Measurements from ENCODE around the gene FAM240B.

Gene FAM240B

GRCh38 chr9:38747067-38747466 is 27.1 kb upstream of the FAM240B start:
- TF ChIP-seq CTCF (IDR thresholded peaks at IDR 0.05; ENCODE audit: insufficient read depth, missing control alignments), result no peak
- DNase-seq (ENCODE audit: insufficient read length, low spot score) (no peak), FAIRE-seq (no peak)

GRCh38 chr9:38746303-38746702 is 26.4 kb upstream of the FAM240B start:
- no peak for FAIRE-seq
- TF ChIP-seq CTCF (IDR thresholded peaks at IDR 0.05; ENCODE audit: insufficient read depth, missing control alignments), result no peak

GRCh38 chr9:38744484-38744883 is 24.6 kb upstream of the FAM240B start:
- FAIRE-seq (no peak), DNase-seq (ENCODE audit: insufficient read length, low spot score) (no peak)
- no peak for TF ChIP-seq CTCF (IDR thresholded peaks at IDR 0.05; ENCODE audit: insufficient read depth, missing control alignments)

More at GRCh38 chr9:38746303-38746702, 26.4 kb upstream of the FAM240B start:
- no peak for DNase-seq (ENCODE audit: insufficient read length, low spot score)

- no peak for FAIRE-seq
- TF ChIP-seq CTCF (IDR thresholded peaks at IDR 0.05; ENCODE audit: insufficient read depth, missing control alignments), result no peak
- DNase-seq (ENCODE audit: insufficient read length, low spot score), result no peak
Observed at GRCh38 chr9:38737246-38737645, 17.3 kb upstream of the FAM240B start.

- peak; percentile 58 for DNase-seq (ENCODE audit: insufficient read length, low spot score)
- no peak for FAIRE-seq
- no peak for TF ChIP-seq CTCF (IDR thresholded peaks at IDR 0.05; ENCODE audit: insufficient read depth, missing control alignments)
Observed at GRCh38 chr9:38734831-38735230, 14.9 kb upstream of the FAM240B start.

GRCh38 chr9:38733503-38733902 is 13.6 kb upstream of the FAM240B start:
- FAIRE-seq (no peak), DNase-seq (ENCODE audit: insufficient read length, low spot score) (no peak)
- no peak for TF ChIP-seq CTCF (IDR thresholded peaks at IDR 0.05; ENCODE audit: insufficient read depth, missing control alignments)

GRCh38 chr9:38732885-38733284 is 13.0 kb upstream of the FAM240B start:
- no peak for FAIRE-seq
- DNase-seq (ENCODE audit: insufficient read length, low spot score), result no peak
- no peak for TF ChIP-seq CTCF (IDR thresholded peaks at IDR 0.05; ENCODE audit: insufficient read depth, missing control alignments)

Measured in D721Med (cell line).